NCI-H2227 (cell line): Measurements from ENCODE around the gene SSC5D.
A peak's percentile ranks its signal among the peaks of the same experiment; 100 is the strongest.

ENCODE experiments used
- DNase-seq: peaks from one replicate; lab custom pipeline; 2025; ENCODE audit not compliant: unreplicated experiment; lab: John Stamatoyannopoulos, UW

The SSC5D gene

DNA sequence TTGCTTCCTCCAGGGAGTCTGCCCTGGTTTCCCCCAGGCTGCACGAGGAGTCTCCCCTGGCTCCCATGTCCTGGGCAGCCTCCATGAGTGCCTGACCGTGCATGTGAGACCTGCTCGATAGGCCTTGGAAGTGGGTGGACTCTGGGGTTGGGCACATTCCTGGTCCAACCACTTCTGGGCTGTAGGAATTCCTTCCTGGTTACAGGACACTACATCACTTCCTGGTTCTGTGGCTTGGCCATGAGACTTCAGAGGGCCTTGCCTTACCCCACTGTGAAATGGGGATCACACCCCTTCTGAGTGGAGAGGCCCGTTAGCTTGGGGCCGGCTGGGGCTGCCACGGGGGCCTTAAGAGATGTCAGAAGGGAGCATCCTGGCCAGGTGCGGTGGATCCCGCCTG is 15.8 kb upstream of the SSC5D start:
- DNase-seq, result no peak

GRCh38 chr19:55473225-55474012 is 14.8 kb upstream of the SSC5D start:
- DNase-seq, result peak; percentile 64

- no peak for DNase-seq
Observed at GRCh38 chr19:55474269-55475265, 13.7 kb upstream of the SSC5D start.

GRCh38 chr19:55476100-55476775 is 12.0 kb upstream of the SSC5D start, which contains the start of gene ZNF628:
TSS of gene ZNF628 (plus strand) at chr19:55476617. CDS start at chr19:55479911, 3,294 bp downstream.
- peak; percentile 100 for DNase-seq

- DNase-seq, result no peak
Observed at GRCh38 chr19:55477905-55478304, 10.3 kb upstream of the SSC5D start.

DNA sequence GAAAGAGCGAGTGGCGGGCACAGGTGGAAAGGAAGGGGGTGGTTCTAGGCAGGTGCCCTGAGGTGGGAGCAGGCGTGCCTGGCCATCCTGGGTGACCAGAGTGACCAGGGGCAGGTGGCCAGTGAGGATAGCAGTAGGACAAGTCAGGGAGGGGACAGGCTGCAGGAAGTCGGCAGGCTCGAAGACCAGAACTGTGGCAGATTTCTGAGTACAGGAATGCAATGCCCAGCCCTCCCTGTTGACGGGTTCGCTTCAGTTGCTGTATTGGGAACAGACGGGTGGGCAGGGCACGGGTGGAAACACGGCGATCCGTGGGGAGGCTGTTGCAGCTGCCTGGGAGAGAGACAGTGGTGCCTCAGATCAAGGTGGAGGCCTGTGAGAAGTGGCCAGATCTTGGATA is 9.9 kb upstream of the SSC5D start:
- no peak for DNase-seq

DNA sequence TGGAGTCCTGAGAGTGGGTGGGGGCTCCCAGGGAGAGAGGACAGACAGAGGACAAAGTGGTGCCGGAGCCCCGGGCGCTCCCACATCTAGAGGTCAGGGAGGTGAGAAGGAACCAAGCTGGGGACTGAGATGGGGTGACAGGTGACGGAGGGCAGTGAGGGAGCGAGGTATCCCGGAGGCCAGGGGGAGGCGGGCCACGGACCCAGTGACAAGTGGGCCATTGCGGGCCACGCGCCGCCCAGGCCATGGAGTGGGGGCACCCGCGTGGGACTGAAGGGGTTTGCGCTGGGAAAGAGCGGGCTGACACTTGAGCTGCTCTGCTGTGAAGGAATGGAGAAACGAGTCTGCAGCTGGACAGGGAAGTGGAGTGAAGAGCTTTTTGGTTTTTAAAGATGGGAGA is 9.2 kb upstream of the SSC5D start:
- DNase-seq, result no peak

DNA sequence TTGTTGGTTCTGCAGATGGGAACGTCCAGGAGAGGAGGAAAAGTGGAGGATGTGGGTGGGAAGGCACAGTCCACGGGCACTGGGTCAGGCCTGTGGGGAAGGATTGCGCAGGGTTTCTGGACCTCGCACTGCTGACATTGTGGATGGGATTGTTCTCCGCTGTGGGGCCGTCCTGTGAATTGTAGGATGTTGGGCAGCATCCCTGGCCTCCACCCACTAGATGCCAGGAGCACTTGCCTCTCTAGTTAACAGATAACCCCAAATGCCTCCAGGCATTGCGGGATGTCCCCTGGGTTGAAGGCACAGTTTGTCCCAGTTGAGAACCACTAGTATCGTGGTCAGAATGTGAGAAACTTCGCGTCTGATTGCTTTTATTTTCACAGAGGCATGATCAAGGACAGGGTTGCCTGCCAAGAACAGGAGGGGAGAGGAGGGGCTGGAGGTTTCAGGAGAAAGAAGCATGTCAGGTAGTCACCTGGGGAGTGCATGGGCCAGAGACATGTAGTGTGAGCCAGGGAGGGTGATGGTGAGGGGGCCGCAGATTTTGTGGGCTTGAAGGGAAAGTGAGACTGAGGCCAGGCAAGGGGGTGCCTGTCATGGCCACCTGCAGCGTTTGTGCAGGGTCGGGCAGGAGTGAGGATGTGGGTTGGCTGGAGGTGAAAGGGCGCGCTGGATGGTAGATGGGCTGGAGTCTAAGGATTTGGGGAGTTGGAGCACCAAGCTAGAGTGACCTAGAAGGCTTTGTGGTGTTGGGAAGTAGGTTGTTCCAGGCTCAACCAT is 8.6 kb upstream of the SSC5D start:
- no peak for DNase-seq

DNA sequence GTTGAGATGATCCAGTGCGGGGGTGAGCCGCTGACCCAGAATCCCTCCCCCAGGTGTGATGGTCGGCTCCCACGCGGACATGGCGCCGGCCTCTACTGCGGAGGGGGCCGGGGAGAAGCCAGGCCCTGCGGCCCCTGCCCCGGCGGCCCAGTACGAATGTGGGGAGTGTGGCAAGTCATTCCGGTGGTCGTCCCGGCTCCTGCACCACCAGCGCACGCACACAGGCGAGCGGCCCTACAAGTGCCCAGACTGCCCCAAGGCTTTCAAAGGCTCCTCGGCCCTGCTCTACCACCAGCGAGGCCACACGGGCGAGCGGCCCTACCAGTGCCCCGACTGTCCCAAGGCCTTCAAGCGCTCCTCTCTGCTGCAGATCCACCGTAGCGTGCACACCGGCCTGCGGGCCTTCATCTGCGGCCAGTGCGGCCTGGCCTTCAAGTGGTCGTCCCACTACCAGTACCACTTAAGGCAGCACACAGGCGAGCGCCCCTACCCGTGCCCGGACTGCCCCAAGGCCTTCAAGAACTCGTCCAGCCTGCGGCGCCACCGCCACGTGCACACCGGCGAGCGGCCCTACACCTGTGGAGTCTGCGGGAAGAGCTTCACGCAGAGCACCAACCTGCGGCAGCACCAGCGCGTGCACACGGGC is 7.0 kb upstream of the SSC5D start:
- DNase-seq, result no peak

DNA sequence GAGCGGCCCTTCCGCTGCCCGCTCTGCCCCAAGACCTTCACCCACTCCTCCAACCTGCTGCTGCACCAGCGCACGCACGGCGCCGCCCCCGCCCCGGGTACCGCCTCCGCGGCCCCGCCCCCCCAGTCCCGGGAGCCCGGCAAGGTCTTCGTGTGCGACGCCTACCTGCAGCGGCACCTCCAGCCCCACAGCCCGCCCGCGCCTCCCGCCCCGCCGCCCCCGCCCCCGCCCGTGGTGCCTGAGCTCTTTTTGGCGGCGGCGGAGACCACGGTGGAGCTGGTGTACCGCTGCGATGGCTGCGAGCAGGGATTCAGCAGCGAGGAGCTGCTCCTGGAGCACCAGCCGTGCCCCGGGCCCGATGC is 6.5 kb upstream of the SSC5D start:
- no peak for DNase-seq

GRCh38 chr19:55482156-55482961 is 5.9 kb upstream of the SSC5D start:
- no peak for DNase-seq

DNA sequence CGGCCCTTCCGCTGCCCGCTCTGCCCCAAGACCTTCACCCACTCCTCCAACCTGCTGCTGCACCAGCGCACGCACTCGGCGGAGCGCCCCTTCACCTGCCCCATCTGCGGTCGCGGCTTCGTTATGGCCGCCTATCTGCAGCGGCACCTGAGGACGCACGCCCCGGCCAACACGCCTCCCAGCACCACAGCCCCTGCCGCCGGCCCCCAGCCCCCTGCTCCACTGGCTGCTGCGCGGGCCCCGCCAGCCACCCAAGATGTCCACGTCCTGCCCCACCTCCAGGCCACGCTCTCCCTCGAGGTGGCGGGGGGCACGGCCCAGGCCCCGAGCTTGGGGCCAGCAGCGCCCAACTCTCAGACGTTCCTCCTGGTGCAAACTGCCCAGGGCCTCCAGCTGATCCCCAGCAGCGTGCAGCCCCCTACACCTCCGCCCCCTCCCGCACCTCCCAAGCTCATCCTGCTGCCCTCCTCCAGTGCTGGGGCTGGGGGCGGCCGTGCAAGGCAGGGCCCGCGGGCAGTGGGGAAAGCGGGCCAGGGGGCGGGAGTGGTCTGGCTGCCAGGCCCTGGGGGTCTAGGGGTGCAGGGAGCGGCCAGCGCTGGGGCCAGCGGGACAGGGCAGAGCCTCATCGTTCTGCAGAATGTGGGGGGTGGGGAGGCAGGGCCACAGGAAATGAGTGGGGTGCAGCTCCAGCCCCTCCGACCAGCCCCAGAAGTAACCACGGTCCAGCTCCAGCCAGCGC is 5.1 kb upstream of the SSC5D start:
- DNase-seq, result no peak

DNA sequence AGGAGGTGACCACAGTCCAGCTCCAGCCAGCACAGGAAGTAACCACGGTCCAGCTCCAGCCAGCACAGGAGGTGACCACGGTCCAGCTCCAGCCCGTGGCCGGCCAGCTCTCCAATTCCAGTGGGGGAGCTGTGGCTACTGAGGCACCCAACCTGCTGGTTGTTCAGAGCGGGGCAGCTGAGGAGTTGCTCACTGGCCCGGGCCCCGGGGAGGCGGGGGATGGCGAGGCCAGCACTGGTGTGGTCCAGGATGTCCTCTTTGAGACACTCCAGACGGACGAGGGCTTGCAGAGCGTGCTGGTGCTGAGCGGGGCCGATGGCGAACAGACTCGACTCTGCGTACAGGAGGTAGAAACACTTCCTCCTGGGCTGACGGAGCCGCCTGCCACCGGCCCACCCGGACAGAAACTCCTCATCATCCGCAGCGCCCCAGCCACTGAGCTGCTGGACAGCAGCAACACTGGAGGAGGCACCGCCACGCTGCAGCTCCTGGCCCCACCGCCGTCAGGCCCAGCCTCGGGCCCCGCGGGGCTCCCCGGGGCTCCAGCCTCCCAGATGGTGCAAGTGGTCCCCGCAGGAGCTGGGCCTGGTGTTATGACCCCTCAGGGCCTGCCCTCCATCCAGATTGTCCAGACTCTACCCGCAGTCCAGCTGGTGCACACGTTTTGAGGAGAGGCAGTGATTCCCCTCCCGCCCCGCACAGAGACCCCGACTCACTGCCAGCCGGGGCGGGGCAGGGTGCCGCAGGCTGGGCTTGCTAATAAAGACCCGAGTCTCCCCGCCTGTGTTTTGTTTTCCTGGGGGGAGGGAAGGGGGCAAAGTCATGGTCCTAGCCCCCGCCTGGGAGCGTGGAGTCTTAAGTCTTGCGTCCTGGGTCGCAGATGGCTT is 4.3 kb upstream of the SSC5D start:
- no peak for DNase-seq

GRCh38 chr19:55484593-55485438 is 3.4 kb upstream of the SSC5D start, which contains the start of gene NAT14:
TSS of gene NAT14 (plus strand) at chr19:55485188. CDS start at chr19:55485709, 521 bp downstream.
- peak; percentile 98 for DNase-seq

- peak; percentile 76 for DNase-seq
Observed at GRCh38 chr19:55485439-55486011, 2.7 kb upstream of the SSC5D start.
